GM20431 (cell line): ENCODE results near the gene NCR1.
"Not testable (repeated sequence)": the region's sequence is repeated elsewhere in the genome, so short reads cannot be mapped to it uniquely, and the experiment has no call there.

ENCODE experiments used
- in situ Hi-C: fragments of 300-500 bp; cut with MseI, MboI; formaldehyde crosslinking; loops from one replicate; pipeline ENCODE4 v1.15.0; 2020; ENCODE audit warnings: low sequenced_read_pairs; ENCODE audit not compliant: unreplicated experiment

Gene NCR1

DNA sequence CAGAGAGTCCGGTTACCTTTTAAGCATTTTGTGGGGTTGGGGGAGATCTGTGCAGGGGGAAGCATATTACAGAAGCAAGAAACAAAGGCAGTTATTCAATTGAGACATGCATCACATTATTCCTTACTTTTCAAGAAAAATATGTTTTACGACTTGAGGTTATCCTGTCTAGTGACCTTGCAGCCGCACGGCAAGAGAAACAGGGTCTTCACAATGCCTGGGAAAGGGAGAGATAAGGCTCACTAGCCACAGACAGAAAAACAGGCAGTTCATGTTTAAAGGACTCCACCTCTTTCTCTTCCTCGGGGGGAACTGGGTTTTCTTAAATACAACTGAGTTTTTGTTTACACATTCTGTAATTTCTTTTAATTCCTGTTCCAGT, 536 bp upstream of the NCR1 start:
- in situ Hi-C loops: no loop called here

GRCh38 chr19:54906819-54907218, 871 bp downstream of the NCR1 start:
- in situ Hi-C loops: no loop called here

DNA sequence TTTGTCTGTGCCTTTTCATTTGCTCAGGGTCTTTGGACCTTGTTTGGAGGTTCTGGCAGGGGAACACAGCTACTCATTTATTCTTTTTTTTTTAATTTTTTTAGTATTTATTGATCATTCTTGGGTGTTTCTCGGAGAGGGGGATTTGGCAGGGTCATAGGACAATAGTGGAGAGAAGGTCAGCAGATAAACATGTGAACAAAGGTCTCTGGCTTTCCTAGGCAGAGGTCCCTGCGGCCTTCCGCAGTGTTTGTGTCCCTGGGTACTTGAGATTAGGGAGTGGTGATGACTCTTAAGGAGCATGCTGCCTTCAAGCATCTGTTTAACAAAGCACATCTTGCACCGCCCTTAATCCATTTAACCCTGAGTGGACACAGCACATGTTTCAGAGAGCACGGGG, 2.0 kb downstream of the NCR1 start:
- in situ Hi-C loops: not testable (repeated sequence)

DNA sequence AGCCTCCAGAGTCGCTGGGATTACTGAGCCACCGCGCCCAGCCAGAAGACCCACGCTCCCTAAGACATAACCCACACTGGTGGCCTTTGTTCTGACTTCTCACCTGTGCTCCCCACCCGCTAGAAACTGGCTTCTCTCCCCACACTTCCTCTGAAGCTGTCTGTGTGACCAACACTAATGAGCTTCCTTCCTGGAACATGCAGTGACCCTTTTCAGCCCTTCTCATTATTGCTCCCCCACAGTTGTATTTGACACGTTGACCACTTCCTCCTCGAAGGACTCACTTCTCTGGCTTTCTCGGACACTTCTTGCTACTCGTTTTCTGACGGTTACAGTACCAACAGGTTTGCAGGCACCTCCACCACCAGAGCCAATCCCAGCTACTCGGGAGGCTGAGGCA, 10.9 kb downstream of the NCR1 start:
- in situ Hi-C loops: no loop called here

DNA sequence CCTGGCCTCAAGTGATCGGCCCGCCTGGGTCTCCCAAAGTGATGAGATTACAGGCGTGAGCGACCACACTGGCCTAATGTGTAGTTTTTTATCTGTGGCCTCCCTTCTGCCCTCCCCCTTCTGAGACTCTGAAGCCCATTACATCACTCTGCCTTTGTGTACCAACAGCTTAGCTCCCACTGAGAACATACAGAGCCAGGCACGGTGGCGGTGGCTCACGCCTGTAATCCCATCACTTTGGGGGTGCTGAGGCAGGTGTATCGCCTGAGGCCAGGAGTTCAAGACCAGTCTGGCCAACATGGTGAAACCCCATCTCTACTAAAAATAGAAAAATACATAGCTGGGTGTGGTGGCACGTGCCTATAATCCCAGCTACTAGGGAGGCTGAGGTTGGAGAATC, 12.6 kb downstream of the NCR1 start:
- in situ Hi-C loops: no loop called here

DNA sequence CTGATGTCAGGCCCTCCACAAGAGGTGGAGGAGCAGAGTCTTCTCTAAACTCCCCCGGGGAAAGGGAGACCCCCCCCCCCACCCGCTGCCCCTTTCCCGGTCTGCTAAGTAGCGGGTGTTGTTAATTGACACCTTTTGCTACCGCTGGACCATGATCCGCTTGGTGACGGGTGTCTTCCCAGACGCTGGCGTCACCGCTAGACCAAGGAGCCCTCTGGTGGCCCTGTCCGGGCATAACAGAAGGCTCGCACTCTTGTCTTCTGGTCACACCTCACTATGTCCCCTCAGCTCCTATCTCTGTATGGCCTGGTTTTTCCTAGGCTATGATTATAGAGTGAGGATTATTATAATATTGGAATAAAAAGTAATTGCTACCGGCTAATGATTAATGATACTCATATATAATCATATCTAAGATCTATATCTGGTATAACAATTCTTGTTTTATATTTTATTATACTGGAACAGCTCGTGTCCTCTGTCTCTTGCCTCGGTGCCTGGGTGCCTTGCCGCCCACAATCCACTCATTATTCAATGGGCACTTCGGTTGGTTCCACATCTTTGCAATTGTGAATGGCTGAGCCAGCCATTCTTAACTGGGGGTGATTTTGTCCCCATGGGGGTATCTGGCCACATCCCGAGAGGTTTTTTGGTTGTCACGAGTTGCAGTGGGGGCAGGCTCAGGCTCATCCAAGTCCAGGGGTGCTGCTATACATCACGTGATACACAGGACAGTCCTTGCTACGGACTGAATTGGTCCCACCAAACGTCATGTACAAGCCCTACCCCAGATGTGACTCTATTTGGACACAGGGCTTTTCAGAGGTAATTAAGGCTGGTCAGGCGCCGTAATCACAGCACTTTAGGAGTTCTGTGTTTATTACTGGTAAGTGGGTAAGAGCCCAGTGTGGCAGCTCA, 14.0 kb downstream of the NCR1 start:
- in situ Hi-C loops: not testable (repeated sequence)

GRCh38 chr19:54921082-54921481, 15.1 kb downstream of the NCR1 start:
- in situ Hi-C loops: no loop called here

GRCh38 chr19:54923276-54923675, 17.3 kb downstream of the NCR1 start:
- in situ Hi-C loops: no loop called here

GRCh38 chr19:54928299-54928698, 22.4 kb downstream of the NCR1 start:
- in situ Hi-C loops: no loop called here

GRCh38 chr19:54937926-54938325, 32.0 kb downstream of the NCR1 start:
- in situ Hi-C loops: no loop called here

- in situ Hi-C loops: no loop called here
Observed at GRCh38 chr19:54938906-54939305, 33.0 kb downstream of the NCR1 start.

GRCh38 chr19:54939538-54939937, 33.6 kb downstream of the NCR1 start:
- in situ Hi-C loops: not testable (repeated sequence)

DNA sequence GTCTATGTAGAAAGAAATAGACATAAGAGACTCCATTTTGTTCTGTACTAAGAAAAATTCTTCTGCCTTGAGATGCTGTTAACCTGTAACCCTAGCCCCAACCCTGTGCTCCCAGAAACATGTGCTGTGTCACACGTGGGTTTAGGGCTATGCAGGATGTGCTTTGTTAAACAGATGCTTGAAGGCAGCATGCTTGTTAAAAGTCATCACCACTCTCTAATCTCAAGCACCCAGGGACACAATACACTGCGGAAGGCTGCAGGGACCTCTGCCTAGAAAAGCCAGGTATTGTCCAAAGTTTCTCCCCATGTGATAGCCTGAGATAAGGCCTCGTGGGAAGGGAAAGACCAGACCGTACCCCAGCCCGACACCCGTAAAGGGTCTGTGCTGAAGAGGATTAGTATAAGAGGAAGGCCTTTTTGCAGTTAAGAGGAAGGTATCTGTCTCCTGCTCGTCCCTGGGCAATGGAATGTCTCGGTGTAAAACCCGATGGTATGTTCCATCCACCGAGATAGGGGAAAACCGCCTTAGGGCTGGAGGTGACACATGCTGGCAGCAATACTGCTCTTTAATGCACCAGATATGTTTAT, 37.9 kb downstream of the NCR1 start:
- in situ Hi-C loops: not testable (repeated sequence)

- in situ Hi-C loops: no loop called here
Observed at GRCh38 chr19:54947381-54947780, 41.4 kb downstream of the NCR1 start, which contains the start of gene NLRP7. Gene NLRP7 (minus strand): TSS chr19:54947530.

DNA sequence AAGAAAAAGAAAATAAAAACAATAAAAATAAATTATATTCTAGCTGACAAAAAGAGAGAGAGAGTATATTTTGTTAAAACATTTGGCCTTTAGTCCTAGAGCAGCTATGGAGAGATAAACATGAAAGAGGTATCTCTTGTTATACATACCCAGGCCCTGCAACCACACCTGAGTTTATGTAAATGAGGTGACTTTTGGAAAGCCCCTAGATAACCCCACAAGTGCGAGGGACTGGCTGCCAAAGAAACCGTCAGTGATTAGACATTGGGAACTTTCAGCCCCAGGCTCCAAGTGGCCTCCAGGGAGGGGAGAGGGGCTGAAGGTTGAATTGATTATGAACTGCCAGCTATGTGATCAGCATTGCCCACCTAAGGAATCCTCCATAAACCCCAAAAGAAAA, 43.5 kb downstream of the NCR1 start:
- in situ Hi-C loops: no loop called here

DNA sequence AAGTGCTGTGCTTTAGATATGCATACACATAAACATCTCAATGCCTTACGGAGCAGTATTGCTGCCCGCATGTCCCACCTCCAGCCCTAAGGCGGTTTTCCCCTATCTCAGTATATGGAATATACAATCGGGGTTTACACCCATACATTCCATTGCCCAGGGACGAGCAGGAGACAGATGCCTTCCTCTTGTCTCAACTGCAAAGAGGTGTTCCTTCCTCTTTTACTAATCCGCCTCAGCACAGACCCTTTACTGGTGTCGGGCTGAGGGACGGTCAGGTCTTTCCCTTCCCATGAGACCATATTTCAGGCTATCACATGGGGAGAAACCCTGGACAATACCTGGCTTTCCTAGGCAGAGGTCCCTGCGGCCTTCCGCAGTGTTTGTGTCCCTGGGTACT, 44.6 kb downstream of the NCR1 start:
- in situ Hi-C loops: not testable (repeated sequence)

DNA sequence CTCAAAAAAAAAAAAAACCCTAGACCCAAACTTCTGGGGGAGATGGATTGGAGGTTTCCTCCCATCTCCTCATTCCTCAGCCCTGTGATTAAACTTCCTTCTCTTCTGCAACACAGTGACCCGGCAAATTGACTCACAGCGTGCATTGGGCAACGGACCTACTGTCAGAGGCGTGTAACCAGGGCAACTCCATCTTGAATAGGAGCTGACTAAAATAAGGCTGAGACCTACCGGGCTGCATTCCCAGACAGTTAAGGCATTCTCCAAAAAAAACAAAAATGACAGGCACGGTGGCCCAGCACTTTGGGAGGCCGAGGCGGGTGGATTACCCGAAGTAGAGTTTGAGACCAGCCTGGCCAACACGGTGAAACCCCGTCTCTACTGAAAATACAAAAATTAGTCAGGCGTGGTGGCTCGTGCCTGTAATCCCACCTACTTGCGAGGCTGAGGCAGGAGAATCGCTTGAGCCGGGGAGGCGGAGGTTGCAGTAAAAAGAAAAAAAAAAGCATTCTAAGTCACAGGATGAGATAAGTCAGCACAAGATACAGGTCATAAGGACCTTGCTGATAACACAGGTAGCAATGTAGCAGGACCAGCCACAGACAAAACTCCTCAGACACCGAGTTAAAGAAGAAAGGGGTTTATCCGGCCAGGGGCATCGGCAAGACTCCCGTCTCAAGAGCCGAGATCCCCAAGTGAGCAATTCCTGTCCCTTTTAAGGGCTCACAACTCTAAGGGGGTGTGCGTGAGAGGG, 46.8 kb downstream of the NCR1 start:
- in situ Hi-C loops: no loop called here

DNA sequence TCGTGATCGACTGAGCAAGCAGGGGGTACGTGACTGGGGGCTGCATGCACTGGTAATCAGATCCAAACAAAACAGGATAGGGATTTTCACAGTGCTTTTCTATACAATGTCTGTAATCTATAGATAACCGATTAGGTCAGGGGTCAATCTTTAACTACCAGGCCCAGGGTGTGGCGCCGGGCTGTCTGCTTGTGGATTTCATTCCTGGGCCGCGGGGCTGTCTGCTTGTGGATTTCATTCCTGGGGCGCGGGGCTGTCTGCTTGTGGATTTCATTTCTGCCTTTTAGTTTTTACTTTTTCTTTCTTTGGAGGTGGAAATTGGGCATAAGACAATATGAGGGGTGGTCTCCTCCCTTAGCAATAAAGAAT, 47.4 kb downstream of the NCR1 start:
- in situ Hi-C loops: not testable (repeated sequence)

- in situ Hi-C loops: no loop called here
Observed at GRCh38 chr19:54955376-54955775, 49.4 kb downstream of the NCR1 start.

DNA sequence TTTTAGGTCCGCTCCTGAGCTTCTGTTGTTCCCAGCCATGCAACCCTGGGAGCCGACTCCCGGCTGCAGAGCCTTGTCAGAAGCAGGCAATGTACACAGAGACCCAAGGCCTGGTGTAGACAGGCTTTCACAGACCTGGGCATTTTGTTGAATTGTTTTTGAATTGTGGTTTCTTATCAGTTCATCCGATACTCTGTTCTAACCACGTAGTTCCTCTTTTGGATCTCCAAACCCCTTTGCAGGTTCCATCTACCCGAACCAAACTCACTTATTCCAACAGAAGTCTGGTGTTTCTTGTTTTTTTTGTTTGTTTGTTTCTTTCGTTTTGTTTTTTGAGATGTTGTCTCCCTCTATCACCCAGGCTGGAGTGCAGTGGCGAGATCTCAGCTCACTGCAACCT, 53.9 kb downstream of the NCR1 start:
- in situ Hi-C loops: no loop called here
